ENCODE data around the gene GPHN. TPM values are rescaled to one million over a fixed set of nuclear protein-coding genes. Genes with fewer than 3 reads are reported as not detected.

GPHN gene
- total and polyA plus RNA-seq, 2 of the 8 experiments (the other 6 are each of a cell fraction or from before 2014, with no cell fraction given), result 6.0 to 16.0 TPM

DNA sequence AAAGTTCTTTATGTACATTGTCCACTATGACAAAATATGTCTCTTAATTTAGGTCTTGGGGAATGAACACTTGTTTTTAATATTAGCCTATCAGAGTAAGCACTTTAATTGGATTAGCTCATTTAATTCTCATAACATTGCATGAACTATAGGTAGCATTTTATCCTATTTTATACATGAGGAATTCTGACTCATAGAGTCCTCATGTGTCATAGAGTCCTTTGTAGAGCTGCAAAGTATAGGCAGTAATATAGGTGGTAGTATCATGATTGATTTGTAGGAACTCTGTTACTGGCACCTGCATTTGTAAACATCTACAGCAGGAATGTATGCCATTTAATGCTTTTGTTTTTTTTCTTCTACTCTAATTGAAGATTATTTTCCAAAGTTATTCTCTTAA is 96.0 kb downstream of the GPHN start:
- H3K56ac ChIP-seq (replicated peaks; ENCODE audit: insufficient read length, low read depth, low read length), result no peak overlapping the region
- H3K9me3 ChIP-seq (ENCODE audit: insufficient read depth in 2 of 2, low read depth in 1 of 2, low read length in 1 of 2), result no peaks in the 10 kb centered on the region
- H2BK120ac ChIP-seq (replicated peaks; ENCODE audit: low read depth, low read length), result no peak overlapping the region
- H4K8ac ChIP-seq (ENCODE audit: extremely low read depth, insufficient read depth, low read length), result no peak overlapping the region
- CTCF ChIA-PET (ENCODE audit: partially characterized antibody), result interaction anchor here (0.5 to 0.6 kb wide), 2 partner anchors 28 to 280 kb away, joined by 3 read pairs; no protein-coding TSS in a partner anchor
- no peak overlapping the region for H3K4ac ChIP-seq (replicated peaks; ENCODE audit: insufficient read length, low read depth, low read length)
- no peak overlapping the region for H3K4me2 ChIP-seq (ENCODE audit: insufficient read depth in 1 of 2, low read depth in 2 of 2, low read length in 2 of 2)
- H4K20me1 ChIP-seq (replicated peaks in 1 of 2; ENCODE audit: control insufficient read depth in 1 of 2, insufficient read depth in 2 of 2, low read length in 2 of 2), result no peaks in the 10 kb centered on the region
- DNase-seq (ENCODE audit: low read depth in 1 of 2, low spot score in 2 of 2) (no peak), FAIRE-seq (no peak)
- POLR2A ChIA-PET (ENCODE audit: partially characterized antibody), result no interaction called here
- H2BK5ac ChIP-seq (ENCODE audit: low read depth, low read length), result no peak overlapping the region
- H3K79me2 ChIP-seq (ENCODE audit: control insufficient read depth in 1 of 2, insufficient read depth in 2 of 2, low read length in 2 of 2), result peaks cover 0 to 24% of the 10 kb centered on the region in 2 experiments; a peak in 2 of 4 replicates
- TF ChIP-seq SIRT6 (IDR thresholded peaks at IDR 0.05; ENCODE audit: low read length), result no peak
- no peak for TF ChIP-seq CREB1 (IDR thresholded peaks at IDR 0.05)
- TF ChIP-seq MAFK (IDR thresholded peaks at IDR 0.05; ENCODE audit: low read depth, low read length), result no peak
- no peak for TF ChIP-seq TCF12 (IDR thresholded peaks at IDR 0.05; ENCODE audit: low read depth, low read length)
- TF ChIP-seq SP1 (IDR thresholded peaks at IDR 0.05; ENCODE audit: low read depth, low read length), result no peak
- no peak for TF ChIP-seq JUND (IDR thresholded peaks at IDR 0.05; ENCODE audit: low read length)
- no peak for TF ChIP-seq RBBP5 (IDR thresholded peaks at IDR 0.05; ENCODE audit: borderline replicate concordance, low read depth, low read length)
- TF ChIP-seq, protein P1, sequence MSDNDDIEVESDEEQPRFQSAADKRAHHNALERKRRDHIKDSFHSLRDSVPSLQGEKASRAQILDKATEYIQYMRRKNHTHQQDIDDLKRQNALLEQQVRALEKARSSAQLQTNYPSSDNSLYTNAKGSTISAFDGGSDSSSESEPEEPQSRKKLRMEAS (IDR thresholded peaks at IDR 0.05), result no peak
- TF ChIP-seq SIX5 (IDR thresholded peaks at IDR 0.05; ENCODE audit: low read depth, low read length), result no peak
- H3K27me3 ChIP-seq (replicated peaks in 1 of 4; ENCODE audit: control insufficient read depth in 3 of 4, extremely low read depth in 1 of 4, insufficient read depth in 3 of 4, low read length in 3 of 4), result no peaks in the 10 kb centered on the region
- no peak overlapping the region for H3K14ac ChIP-seq (ENCODE audit: insufficient read length)
- H3K27ac ChIP-seq (ENCODE audit: low read depth, low read length), result no peak overlapping the region
- no peak overlapping the region for H2BK20ac ChIP-seq (ENCODE audit: low read length)
- H4K91ac ChIP-seq (replicated peaks; ENCODE audit: insufficient read length, low read length), result no peak overlapping the region
- H3K4me3 ChIP-seq (ENCODE audit: extremely low read depth in 1 of 4, insufficient read depth in 2 of 4, low read depth in 3 of 4, low read length in 4 of 4), result no peak overlapping the region
- no peak overlapping the region for H3K23ac ChIP-seq (ENCODE audit: insufficient read length)
- no peak overlapping the region for H2AFZ ChIP-seq (ENCODE audit: low read length)
- H3K36me3 ChIP-seq (ENCODE audit: control insufficient read depth in 2 of 4, insufficient read depth in 4 of 4, low read length in 3 of 4), result no peaks in the 10 kb centered on the region; a peak in 1 of 8 replicates
- no peak overlapping the region for H2BK12ac ChIP-seq (ENCODE audit: low read depth, low read length)
- no peaks in the 10 kb centered on the region for H3K23me2 ChIP-seq (ENCODE audit: low read depth, low read length)
- no peaks in the 10 kb centered on the region for H3K4me1 ChIP-seq (replicated peaks in 1 of 4; ENCODE audit: control insufficient read depth in 3 of 4, insufficient read depth in 4 of 4, low read length in 3 of 4)
- no peaks in the 10 kb centered on the region for H3K79me1 ChIP-seq (ENCODE audit: low read depth, low read length)
- H2AK5ac ChIP-seq (ENCODE audit: low read depth, low read length), result no peak overlapping the region
- H4K5ac ChIP-seq (ENCODE audit: insufficient read length, low read depth, low read length), result no peak overlapping the region
- no peak overlapping the region for H3K18ac ChIP-seq (ENCODE audit: extremely low read depth, low read length)
- no peak overlapping the region for H3K9ac ChIP-seq (replicated peaks in 1 of 4; ENCODE audit: extremely low read depth in 1 of 4, low read depth in 3 of 4, low read length in 3 of 4)
- H2BK15ac ChIP-seq (ENCODE audit: low read length), result no peak overlapping the region

Measured in H1 (cell line).